GM21381 (cell line): Measurements from ENCODE around the gene CPT1B.
"Not testable (repeated sequence)": the region's sequence is repeated elsewhere in the genome, so short reads cannot be mapped to it uniquely, and the experiment has no call there.

ENCODE experiments used
- ATAC-seq: cut with Tn5 transposase; IDR thresholded peaks from one replicate; pipeline ENCODE4 v1.9.1; 2021; ENCODE audit warnings: mild to moderate bottlenecking, moderate library complexity; ENCODE audit not compliant: unreplicated experiment

The CPT1B gene

GRCh38 chr22:50529897-50530579 is 48.2 kb downstream of the CPT1B start, which contains the start of gene TYMP:
TSS of gene TYMP (minus strand) at chr22:50530012. CDS start at chr22:50529709, 303 bp downstream.
- no peak for ATAC-seq

- no peak for ATAC-seq
Measured at GRCh38 chr22:50529416-50529896, 48.8 kb downstream of the CPT1B start.

- no peak for ATAC-seq
Measured at GRCh38 chr22:50528682-50529415, 49.4 kb downstream of the CPT1B start.

- ATAC-seq = no peak
Measured at GRCh38 chr22:50527921-50528681, 50.1 kb downstream of the CPT1B start.

GRCh38 chr22:50526834-50527801 is 51.1 kb downstream of the CPT1B start:
- ATAC-seq = no peak

GRCh38 chr22:50526108-50526833 is 52.0 kb downstream of the CPT1B start:
- ATAC-seq = peak; percentile 29

- no peak for ATAC-seq
Measured at GRCh38 chr22:50525858-50526107, 52.4 kb downstream of the CPT1B start.

- peak; percentile 34 for ATAC-seq
Measured at GRCh38 chr22:50525104-50525857, 52.9 kb downstream of the CPT1B start, which contains the start of gene SCO2. TSS of gene SCO2 (minus strand) at chr22:50525598. CDS start at chr22:50524411, 1,187 bp downstream.

GRCh38 chr22:50524676-50525103 is 53.5 kb downstream of the CPT1B start:
- ATAC-seq = no peak

GRCh38 chr22:50523806-50524675 is 54.2 kb downstream of the CPT1B start:
- no peak for ATAC-seq

- ATAC-seq = no peak
Measured at GRCh38 chr22:50523458-50523805, 54.8 kb downstream of the CPT1B start.

- ATAC-seq = no peak
Measured at GRCh38 chr22:50522806-50523438, 55.3 kb downstream of the CPT1B start.

GRCh38 chr22:50522208-50522805 is 55.9 kb downstream of the CPT1B start:
- no peak for ATAC-seq

GRCh38 chr22:50521710-50522109 is 56.5 kb downstream of the CPT1B start:
- no peak for ATAC-seq

GRCh38 chr22:50520826-50521453 is 57.3 kb downstream of the CPT1B start:
- no peak for ATAC-seq

- ATAC-seq = not testable (repeated sequence)
Measured at GRCh38 chr22:50520184-50520583, 58.0 kb downstream of the CPT1B start.

- ATAC-seq = no peak
Measured at GRCh38 chr22:50519151-50519550, 59.1 kb downstream of the CPT1B start.
